Activated CD4-positive, alpha-beta T cell treated with anti-CD3 and anti-CD28 coated beads, Interleukin-2, amount 50 U/mL, for 4 hours (primary cell): ENCODE data around the gene SCAF8.
A peak's percentile ranks its signal among the peaks of the same experiment; 100 is the strongest.
"Not testable (repeated sequence)": the region's sequence is repeated elsewhere in the genome, so short reads cannot be mapped to it uniquely, and the experiment has no call there.

ENCODE experiments used
- DNase-seq, 2 experiments: peaks; one replicate each; pipeline ENCODE4 v3.0.0-alpha.2; 2020

Gene SCAF8, protein sequence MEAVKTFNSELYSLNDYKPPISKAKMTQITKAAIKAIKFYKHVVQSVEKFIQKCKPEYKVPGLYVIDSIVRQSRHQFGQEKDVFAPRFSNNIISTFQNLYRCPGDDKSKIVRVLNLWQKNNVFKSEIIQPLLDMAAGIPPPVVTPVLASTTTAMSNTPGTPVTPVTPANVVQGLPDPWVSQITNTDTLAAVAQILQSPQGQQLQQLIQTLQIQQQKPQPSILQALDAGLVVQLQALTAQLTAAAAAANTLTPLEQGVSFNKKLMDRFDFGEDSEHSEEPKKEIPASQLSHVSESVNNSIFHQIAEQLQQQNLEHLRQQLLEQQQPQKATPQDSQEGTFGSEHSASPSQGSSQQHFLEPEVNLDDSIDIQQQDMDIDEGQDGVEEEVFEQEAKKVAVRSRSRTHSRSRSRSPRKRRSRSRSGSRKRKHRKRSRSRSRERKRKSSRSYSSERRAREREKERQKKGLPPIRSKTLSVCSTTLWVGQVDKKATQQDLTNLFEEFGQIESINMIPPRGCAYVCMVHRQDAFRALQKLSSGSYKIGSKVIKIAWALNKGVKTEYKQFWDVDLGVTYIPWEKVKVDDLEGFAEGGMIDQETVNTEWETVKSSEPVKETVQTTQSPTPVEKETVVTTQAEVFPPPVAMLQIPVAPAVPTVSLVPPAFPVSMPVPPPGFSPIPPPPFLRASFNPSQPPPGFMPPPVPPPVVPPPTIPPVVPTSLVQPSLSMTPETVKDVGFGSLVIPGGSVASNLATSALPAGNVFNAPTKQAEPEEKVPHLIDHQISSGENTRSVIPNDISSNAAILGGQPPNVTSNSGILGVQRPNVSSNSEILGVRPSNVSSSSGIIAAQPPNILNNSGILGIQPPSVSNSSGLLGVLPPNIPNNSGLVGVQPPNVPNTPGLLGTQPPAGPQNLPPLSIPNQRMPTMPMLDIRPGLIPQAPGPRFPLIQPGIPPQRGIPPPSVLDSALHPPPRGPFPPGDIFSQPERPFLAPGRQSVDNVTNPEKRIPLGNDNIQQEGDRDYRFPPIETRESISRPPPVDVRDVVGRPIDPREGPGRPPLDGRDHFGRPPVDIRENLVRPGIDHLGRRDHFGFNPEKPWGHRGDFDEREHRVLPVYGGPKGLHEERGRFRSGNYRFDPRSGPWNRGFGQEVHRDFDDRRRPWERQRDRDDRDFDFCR (N-terminal part only)

DNA sequence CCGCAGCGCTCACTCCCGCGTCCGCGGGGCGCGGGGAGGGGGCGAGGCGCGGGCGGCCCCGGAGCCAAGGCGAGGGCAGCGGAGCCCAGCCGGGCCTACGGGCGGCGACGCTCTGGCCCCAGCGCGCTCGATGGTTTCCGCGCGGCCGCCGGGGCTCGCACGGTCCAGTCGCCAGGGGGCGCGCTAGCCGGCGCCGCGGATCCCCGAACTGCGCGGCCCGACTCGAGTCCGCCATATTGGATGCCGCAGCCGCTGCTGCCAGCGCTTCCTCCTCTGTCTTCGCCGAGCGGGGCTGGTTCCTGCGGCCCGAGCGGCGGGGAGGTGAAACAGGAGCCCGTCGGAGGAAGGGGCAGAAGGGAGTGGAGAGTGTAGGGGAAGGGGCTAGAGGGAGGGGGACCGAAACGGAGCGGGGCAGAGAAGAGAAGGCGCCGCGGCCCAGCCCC, at the start of gene SCAF8:
SCAF8 (plus strand) TSS at position 234 of the 443 bp plus-strand sequence. CDS start 485 bp downstream, outside the sequence.
- peak; percentile 75 to 76 for DNase-seq

- DNase-seq: no peak
Observed at GRCh38 chr6:154683756-154684523, 49.3 kb upstream of the SCAF8 start.

GRCh38 chr6:154686162-154686561, 47.1 kb upstream of the SCAF8 start:
- DNase-seq: no peak

- no peak for DNase-seq
Observed at GRCh38 chr6:154689493-154690255, 43.5 kb upstream of the SCAF8 start.

DNA sequence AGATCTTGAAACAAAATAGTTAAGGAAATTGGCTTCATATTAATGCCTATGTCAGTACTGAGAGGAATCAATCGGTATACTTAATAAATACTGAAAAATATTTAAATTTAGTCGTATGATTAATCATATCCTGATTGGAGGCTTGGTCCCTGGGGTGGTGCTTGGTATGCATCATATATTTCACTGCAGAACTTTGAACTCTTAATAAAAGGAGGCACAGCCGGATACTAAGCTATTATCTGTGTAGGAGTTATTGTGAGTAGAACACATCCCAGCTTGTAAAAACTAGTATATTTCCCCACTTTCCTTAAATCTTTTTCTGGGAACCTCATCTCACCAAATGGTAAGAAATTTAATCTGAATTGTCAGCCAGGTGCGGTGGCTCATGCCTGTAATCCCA, 42.4 kb upstream of the SCAF8 start:
- no peak for DNase-seq

DNA sequence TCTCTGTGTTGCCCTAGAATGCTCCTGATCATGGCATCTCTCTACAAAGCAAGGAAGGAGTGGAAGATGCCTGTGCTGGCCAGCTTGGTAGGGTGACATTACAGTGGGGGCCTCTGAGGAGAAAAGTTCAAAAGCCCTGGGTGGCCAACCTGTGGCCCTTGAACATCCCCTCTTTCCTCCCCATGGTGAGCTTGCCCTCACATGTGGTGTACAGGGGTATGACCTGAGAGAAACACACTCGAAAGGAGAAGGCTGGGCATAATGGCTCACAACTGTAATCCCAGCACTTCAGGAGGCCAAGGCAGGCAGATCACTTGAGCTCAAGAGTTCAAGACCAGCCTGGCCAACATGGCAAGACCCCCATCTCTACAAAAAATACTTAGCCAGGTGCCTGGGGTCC, 36.6 kb upstream of the SCAF8 start:
- DNase-seq: no peak

DNA sequence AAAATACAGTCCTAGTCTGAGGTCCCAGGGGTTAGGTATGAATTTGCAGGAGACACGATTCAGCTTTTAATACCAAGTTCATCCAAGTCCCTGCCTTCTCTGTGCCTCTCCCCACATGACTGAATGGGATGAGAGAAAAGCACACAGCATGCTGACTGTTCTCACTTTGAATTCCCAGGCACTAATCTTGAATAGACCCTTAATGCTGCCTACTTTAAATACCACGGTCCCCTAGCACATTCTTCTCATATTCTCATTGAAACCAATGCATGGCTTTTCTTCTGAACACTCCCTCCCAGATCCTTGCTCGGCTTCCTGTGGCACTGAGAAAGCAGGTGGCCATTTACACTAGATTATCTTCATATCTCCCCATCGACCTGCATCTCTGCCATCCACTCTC, 30.1 kb upstream of the SCAF8 start:
- no peak for DNase-seq

DNA sequence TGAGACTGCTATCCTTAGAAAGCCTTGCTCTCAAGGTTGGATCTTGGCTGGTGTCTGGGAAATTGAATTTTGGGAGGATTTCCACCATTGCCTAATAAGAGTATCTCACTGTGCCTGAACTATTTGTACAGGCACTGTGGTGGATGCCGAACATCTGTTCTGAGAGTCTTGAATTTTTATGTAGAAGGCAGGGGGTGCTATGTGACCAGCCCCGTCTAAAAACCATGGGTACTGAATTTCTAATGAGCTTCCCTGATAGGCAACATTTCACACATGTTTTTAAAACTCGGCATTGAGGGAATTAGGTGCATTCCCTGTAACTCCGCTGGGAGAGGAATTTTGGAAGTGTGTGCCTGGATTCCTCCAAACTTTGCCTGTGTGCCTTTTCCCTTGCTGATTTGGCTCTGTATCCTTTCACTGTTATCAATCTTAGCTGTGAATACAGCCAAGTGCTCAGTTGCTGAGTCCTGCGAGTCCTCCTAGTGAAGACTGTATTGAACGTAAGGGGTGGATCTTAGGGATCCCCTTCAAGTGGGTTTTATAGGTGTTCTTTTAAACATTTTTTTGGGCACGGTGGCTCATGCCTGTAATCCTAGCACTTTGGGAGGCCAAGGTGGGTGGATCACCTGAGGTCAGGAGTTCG, 27.6 kb upstream of the SCAF8 start:
- no peak for DNase-seq

DNA sequence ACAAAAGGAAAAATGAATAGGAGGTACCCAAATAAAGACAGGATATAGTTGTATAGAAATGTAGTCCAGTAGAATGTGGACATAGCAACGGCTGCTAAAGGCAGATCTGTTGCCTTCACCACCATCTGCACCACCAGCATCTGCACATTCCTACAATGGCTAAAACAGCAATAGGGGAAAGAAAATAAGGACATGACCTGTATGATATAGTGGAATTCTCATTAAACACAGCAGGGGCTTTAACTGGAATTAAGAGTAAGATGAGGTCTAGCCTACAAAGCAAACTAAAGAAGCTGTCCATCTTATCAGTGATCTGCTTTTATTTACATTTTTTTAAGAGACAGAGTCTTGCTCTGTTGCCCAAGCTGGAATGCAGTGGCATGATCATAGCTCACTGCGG, 26.8 kb upstream of the SCAF8 start:
- DNase-seq: no peak

- DNase-seq: no peak
Observed at GRCh38 chr6:154709621-154710020, 23.6 kb upstream of the SCAF8 start.

GRCh38 chr6:154710689-154711088, 22.5 kb upstream of the SCAF8 start:
- DNase-seq: no peak

- DNase-seq: no peak
Observed at GRCh38 chr6:154715446-154715845, 17.8 kb upstream of the SCAF8 start.

GRCh38 chr6:154716350-154716749, 16.9 kb upstream of the SCAF8 start:
- not testable (repeated sequence) for DNase-seq

DNA sequence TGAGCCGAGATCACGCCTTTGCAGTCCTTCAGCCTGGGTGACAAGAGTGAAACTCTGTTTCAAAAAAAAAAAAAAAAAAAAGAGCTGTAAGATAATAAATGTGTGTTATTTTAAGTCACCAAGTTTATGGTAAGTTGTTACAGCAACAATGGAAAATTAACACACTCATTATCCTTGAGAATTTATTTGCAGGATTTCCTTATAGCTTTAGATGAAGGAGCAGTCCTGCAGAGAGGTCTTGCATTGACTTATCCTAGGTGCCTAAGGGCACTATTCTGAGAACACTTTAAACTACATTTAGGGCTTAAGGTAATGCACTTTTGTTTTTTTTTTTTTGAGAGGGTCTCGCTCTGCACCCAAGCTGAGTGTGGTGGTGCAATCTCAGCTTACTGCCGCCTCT, 13.8 kb upstream of the SCAF8 start:
- no peak for DNase-seq

- no peak for DNase-seq
Observed at GRCh38 chr6:154719854-154720253, 13.4 kb upstream of the SCAF8 start.

- no peak for DNase-seq
Observed at GRCh38 chr6:154721460-154721859, 11.8 kb upstream of the SCAF8 start.

DNA sequence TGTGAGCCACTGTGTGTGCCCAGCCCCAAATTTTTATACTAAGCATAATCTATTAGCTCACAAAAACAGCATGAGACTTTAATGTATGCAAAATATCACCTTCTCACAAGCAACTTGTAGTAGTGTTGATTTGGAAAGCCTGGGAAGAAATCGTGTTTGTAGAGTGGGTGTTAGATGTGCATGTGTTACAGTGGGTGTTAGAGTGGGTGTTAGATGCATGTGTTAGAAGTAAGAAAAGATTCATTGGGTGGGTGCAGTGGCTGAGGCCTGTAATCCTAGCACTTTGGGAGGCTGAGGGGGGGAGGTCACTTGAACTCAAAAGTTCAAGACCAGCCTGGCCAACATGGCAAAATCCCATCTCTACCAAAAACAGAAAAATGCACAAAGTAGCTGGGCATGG, 6.3 kb upstream of the SCAF8 start:
- DNase-seq: no peak

DNA sequence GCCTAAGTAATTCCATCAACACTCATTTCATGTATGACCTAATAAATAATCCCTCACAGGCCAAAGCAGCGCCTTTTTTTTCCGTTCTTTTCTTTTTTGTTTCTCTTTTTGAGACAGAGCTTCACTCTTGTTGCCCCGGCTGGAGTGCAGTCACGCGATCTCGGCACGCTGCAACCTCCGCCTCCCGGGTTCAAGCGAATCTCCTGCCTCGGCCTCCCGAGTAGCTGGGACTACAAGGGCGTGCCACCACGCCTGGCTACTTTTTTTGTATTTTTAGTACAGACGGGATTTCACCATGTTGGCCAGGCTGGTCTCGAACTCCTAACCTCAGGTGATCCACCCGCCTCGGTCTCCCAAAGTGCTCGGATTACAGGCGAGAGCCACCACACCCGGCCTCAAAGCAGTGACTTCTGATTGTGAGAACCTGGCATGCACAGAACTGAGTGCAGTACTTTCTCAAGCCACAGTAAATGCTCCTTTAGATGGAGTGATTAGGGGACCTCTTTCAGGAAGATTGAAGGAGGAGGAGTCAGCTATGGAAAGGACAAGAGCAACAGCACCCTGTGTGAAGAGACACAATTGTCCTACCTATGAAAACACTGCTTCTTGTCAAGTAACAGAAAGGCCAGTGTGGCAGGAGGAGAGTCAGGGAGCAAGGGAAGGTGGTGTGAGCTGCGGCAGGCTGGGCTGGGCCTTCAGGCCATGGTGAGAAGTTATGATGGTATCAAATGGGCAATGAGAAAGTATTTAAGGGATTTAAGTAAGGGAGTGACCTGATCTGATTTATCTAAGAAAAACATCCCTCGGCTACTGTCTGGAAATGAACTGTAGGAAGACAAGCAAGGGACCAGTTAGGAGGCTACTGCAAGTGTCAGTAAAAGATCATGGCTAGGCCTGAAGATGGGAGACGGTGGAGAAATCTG, 1.7 kb upstream of the SCAF8 start:
- DNase-seq: no peak

DNA sequence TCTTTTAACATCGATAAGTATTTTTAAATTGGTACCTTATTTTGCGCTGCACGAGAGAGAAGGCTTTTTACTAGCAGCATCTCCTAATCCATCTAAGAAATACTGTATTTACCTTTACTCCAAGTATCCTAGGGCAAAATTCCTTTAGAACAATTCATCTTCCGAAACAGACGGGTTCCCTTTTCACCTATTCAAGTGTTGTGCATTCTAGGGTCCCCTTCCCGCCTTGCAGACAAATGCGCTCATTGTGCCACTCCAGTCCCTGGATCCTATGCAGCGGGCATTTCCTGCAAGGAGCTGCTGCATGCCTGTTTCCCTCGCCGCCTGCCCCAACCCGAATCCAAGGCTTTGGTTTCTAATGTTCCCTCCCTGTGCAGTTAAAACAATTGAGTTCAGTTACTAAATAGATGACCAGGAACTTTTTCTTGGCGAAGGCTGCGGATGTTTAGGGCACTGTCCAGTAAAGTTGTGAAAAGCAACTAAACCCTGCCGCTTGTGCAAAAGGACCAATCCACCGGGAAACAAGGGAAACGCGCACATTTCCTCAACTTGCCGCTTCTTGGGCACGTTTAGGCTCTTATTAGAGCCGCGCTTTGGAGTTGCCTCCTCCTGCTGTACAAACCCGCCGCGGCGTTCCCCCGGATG, 556 bp upstream of the SCAF8 start:
- DNase-seq: no peak
